ENCODE measurements around the gene GLI1.

- TF ChIP-seq POLR2A (IDR thresholded peaks at IDR 0.05; ENCODE audit: low read depth), result no peak
- no peak for TF ChIP-seq CTCF (IDR thresholded peaks at IDR 0.05)
Measured at GRCh38 chr12:57516617-57517153, 57.1 kb downstream of the GLI1 start.

All from esophagus muscularis mucosa (tissue), 3 donors.